Karpas-422 (cell line): ENCODE data around the gene SLC48A1. TPM values are rescaled to one million over a fixed set of nuclear protein-coding genes. Genes with fewer than 3 reads are reported as not detected.
A peak's percentile ranks its signal among the peaks of the same experiment; 100 is the strongest.

ENCODE experiments used
- DNase-seq: peaks from one replicate; pipeline ENCODE4 v3.0.0-alpha.2; 2015
- H2AFZ ChIP-seq: fragments of 200-600 bp; sonication (generic); 2 replicates; pipeline ENCODE4 v1.6.1; 2014; ENCODE audit warnings: antibody characterized with exemption, low read length, mixed read lengths
- H3K27ac ChIP-seq: fragments of 200-600 bp; sonication (generic); 2 replicates; pipeline ENCODE4 v1.5.1; 2014; ENCODE audit warnings: mild to moderate bottlenecking, low read length, moderate library complexity
- H3K27me3 ChIP-seq: fragments of 200-600 bp; sonication (generic); 2 replicates; pipeline ENCODE4 v1.6.1; 2014; ENCODE audit warnings: low read length, mixed read lengths
- H3K36me3 ChIP-seq: fragments of 200-600 bp; sonication (generic); 2 replicates; pipeline ENCODE4 v1.6.1; 2014; ENCODE audit warnings: low read length, mixed read lengths; ENCODE audit not compliant: insufficient read depth
- H3K4me1 ChIP-seq: fragments of 200-600 bp; sonication (generic); 2 replicates; pipeline ENCODE4 v1.6.1; 2014; ENCODE audit warnings: mild to moderate bottlenecking, low read length, mixed read lengths
- H3K4me2 ChIP-seq: fragments of 200-600 bp; sonication (generic); 2 replicates; pipeline ENCODE4 v1.6.1; 2014; ENCODE audit warnings: low read length, low read depth, mild to moderate bottlenecking; ENCODE audit not compliant: poor library complexity, severe bottlenecking
- H3K4me3 ChIP-seq: fragments of 200-600 bp; sonication (generic); 2 replicates; pipeline ENCODE4 v1.5.1; 2014; ENCODE audit warnings: mild to moderate bottlenecking, antibody characterized with exemption, low read length, mixed read lengths
- H3K79me2 ChIP-seq: fragments of 200-600 bp; sonication (generic); 2 replicates; pipeline ENCODE4 v1.6.1; 2014; ENCODE audit warnings: mild to moderate bottlenecking, low read length, mixed read lengths
- H3K9ac ChIP-seq: fragments of 200-600 bp; sonication (generic); 2 replicates; pipeline ENCODE4 v1.6.0; 2014; ENCODE audit warnings: low read length
- H3K9me2 ChIP-seq: fragments of 200-600 bp; sonication (generic), shearing (Covaris generic); replicated peaks from 2 replicates; pipeline ENCODE4 v1.6.0; 2014; ENCODE audit warnings: mild to moderate bottlenecking, low read length, moderate library complexity; ENCODE audit not compliant: insufficient read depth
- H3K9me3 ChIP-seq: fragments of 300-700, 200-600 bp; sonication (generic); 2 replicates; pipeline ENCODE4 v1.6.1; 2014; ENCODE audit warnings: low read length, mixed read lengths
- H4K20me1 ChIP-seq: fragments of 200-600 bp; sonication (generic); 2 replicates; pipeline ENCODE4 v1.6.1; 2014; ENCODE audit warnings: mild to moderate bottlenecking, antibody characterized with exemption, low read length, low read depth; ENCODE audit not compliant: insufficient read depth
- total RNA-seq: library from RNA; depleted of rRNA; stranded (reverse); fragments of >200 nt; shearing (Covaris generic); gene quantifications from 2 replicates; pipeline ENCODE4 v1.2.3, GENCODE V29; 2014; ENCODE audit warnings: low replicate concordance

The SLC48A1 gene
- total RNA-seq, 1 experiment from 2014 or later: 21.9 TPM

GRCh38 chr12:47818467-47819137 lies 45.6 kb downstream of the SLC48A1 start:
- Histone ChIP-seq H3K4me2 (peak overlapping the region; percentile 93), H3K4me3 (peak overlapping the region; percentile 91), H4K20me1 (no peaks in the 10 kb centered on the region), H3K27me3 (no peaks in the 10 kb centered on the region), H3K4me1 (peaks cover 55% of the 10 kb centered on the region), H3K36me3 (no peaks in the 10 kb centered on the region), H3K9me3 (no peaks in the 10 kb centered on the region), H2AFZ (no peak overlapping the region), H3K9ac (peak overlapping the region; percentile 97), H3K9me2 (no peaks in the 10 kb centered on the region), H3K27ac (peak overlapping the region; percentile 87), H3K79me2 (peaks cover 61% of the 10 kb centered on the region)
- peak; percentile 63 for DNase-seq

- peak; percentile 78 for DNase-seq
These were observed 46.3 kb downstream of the SLC48A1 start for GRCh38 chr12:47819138-47819895.

GRCh38 chr12:47819896-47820630 lies 47.0 kb downstream of the SLC48A1 start, which contains the start of gene HDAC7:
HDAC7 (minus strand) TSS chr12:47819903; CDS start chr12:47819785, 118 bp downstream.
- H3K4me1 ChIP-seq: peaks cover 41% of the 10 kb centered on the region
- H3K9me3 ChIP-seq: no peaks in the 10 kb centered on the region
- H4K20me1 ChIP-seq: no peaks in the 10 kb centered on the region
- H3K4me3 ChIP-seq: peak within 1 kb of the TSS; percentile 91
- H3K27ac ChIP-seq: peak within 1 kb of the TSS; percentile 87
- peak within 1 kb of the TSS; percentile 93 for H3K4me2 ChIP-seq
- no peaks in the 10 kb centered on the region for H3K9me2 ChIP-seq
- H3K36me3 ChIP-seq: no peaks in the 10 kb centered on the region
- H2AFZ ChIP-seq: peak within 1 kb of the TSS; percentile 10; the same call in 1 of the 2 replicates
- DNase-seq: peak; percentile 93
- H3K79me2 ChIP-seq: peaks cover 48% of the 10 kb centered on the region
- peak within 1 kb of the TSS; percentile 97 for H3K9ac ChIP-seq
- H3K27me3 ChIP-seq: no peaks in the 10 kb centered on the region

More at GRCh38 chr12:47819138-47819895, 46.3 kb downstream of the SLC48A1 start:
- H4K20me1 ChIP-seq: no peaks in the 10 kb centered on the region
- no peaks in the 10 kb centered on the region for H3K36me3 ChIP-seq
- H3K9me3 ChIP-seq: no peaks in the 10 kb centered on the region
- peaks cover 48% of the 10 kb centered on the region for H3K4me1 ChIP-seq
- peak overlapping the region; percentile 91 for H3K4me3 ChIP-seq
- H3K27ac ChIP-seq: peak overlapping the region; percentile 87
- H3K79me2 ChIP-seq: peaks cover 55% of the 10 kb centered on the region
- no peaks in the 10 kb centered on the region for H3K27me3 ChIP-seq
- peak overlapping the region; percentile 93 for H3K4me2 ChIP-seq
- no peak overlapping the region for H2AFZ ChIP-seq
- peak overlapping the region; percentile 97 for H3K9ac ChIP-seq
- no peaks in the 10 kb centered on the region for H3K9me2 ChIP-seq

- Histone ChIP-seq H4K20me1 (no peaks in the 10 kb centered on the region), H3K4me1 (peaks cover 35% of the 10 kb centered on the region), H3K9ac (peak overlapping the region; percentile 97), H3K79me2 (peaks cover 41% of the 10 kb centered on the region), H3K9me2 (no peaks in the 10 kb centered on the region), H3K4me2 (peak overlapping the region; percentile 93), H3K27me3 (no peaks in the 10 kb centered on the region), H3K27ac (peak overlapping the region; percentile 87), H2AFZ (peak overlapping the region; percentile 10; the same call in 1 of the 2 replicates), H3K4me3 (peak overlapping the region; percentile 91), H3K9me3 (no peaks in the 10 kb centered on the region), H3K36me3 (no peaks in the 10 kb centered on the region)
- no peak for DNase-seq
These were observed 47.8 kb downstream of the SLC48A1 start for GRCh38 chr12:47820631-47821345.

GRCh38 chr12:47821346-47821706 lies 48.3 kb downstream of the SLC48A1 start:
- Histone ChIP-seq H2AFZ (no peak overlapping the region), H3K4me1 (peaks cover 33% of the 10 kb centered on the region), H3K9ac (no peak overlapping the region), H3K9me3 (no peaks in the 10 kb centered on the region), H3K79me2 (peaks cover 36% of the 10 kb centered on the region), H3K36me3 (no peaks in the 10 kb centered on the region), H3K4me3 (no peak overlapping the region), H3K9me2 (no peaks in the 10 kb centered on the region), H4K20me1 (no peaks in the 10 kb centered on the region), H3K27ac (no peak overlapping the region), H3K4me2 (no peak overlapping the region), H3K27me3 (no peaks in the 10 kb centered on the region)
- no peak for DNase-seq

GRCh38 chr12:47822401-47822800 lies 49.4 kb downstream of the SLC48A1 start:
- Histone ChIP-seq H3K9me2 (no peaks in the 10 kb centered on the region), H3K36me3 (no peaks in the 10 kb centered on the region), H3K79me2 (peaks cover 25% of the 10 kb centered on the region), H3K27me3 (no peaks in the 10 kb centered on the region), H3K4me3 (no peak overlapping the region), H4K20me1 (no peaks in the 10 kb centered on the region), H3K9me3 (no peaks in the 10 kb centered on the region), H3K4me1 (peaks cover 22% of the 10 kb centered on the region), H3K27ac (no peak overlapping the region), H3K9ac (no peak overlapping the region), H3K4me2 (no peak overlapping the region), H2AFZ (no peak overlapping the region)
- no peak for DNase-seq

- Histone ChIP-seq H4K20me1 (no peaks in the 10 kb centered on the region), H3K4me3 (no peak overlapping the region), H2AFZ (no peak overlapping the region), H3K27me3 (no peaks in the 10 kb centered on the region), H3K36me3 (no peaks in the 10 kb centered on the region), H3K9me3 (no peaks in the 10 kb centered on the region), H3K79me2 (peaks cover 21% of the 10 kb centered on the region), H3K4me2 (no peak overlapping the region), H3K4me1 (peaks cover 18% of the 10 kb centered on the region), H3K9me2 (no peaks in the 10 kb centered on the region), H3K9ac (no peak overlapping the region), H3K27ac (no peak overlapping the region)
- DNase-seq: no peak
These were observed 49.8 kb downstream of the SLC48A1 start for GRCh38 chr12:47822863-47823262.
